ENCODE data around the gene CHCHD1. TPM values are rescaled to one million over a fixed set of nuclear protein-coding genes. Genes with fewer than 3 reads are reported as not detected.

CHCHD1 gene
- total and polyA plus RNA-seq, 2 experiments from 2014 or later: 45.3 to 95.2 TPM

- Histone ChIP-seq H3K4me2 (no peak overlapping the region), H3K4me1 (ENCODE audit: insufficient read depth) (no peaks in the 10 kb centered on the region), H3K27me3 (no peaks in the 10 kb centered on the region), H3K79me2 (no peaks in the 10 kb centered on the region), H3K36me3 (replicated peaks; ENCODE audit: insufficient read depth, low read depth) (no peaks in the 10 kb centered on the region), H4K20me1 (ENCODE audit: insufficient read depth, poor library complexity, severe bottlenecking) (no peaks in the 10 kb centered on the region), H3K27ac (no peak overlapping the region), H2AFZ (no peak overlapping the region), H3K4me3 (no peak overlapping the region), H3K9me2 (replicated peaks; ENCODE audit: insufficient read depth) (no peaks in the 10 kb centered on the region), H3K9me3 (ENCODE audit: low read depth) (no peaks in the 10 kb centered on the region)
- 90% methylated on average over 20 of the region's 20 CpGs for WGBS (ENCODE audit: low lambda C conversion rate, missing lambda C conversion rate)
- no peak for DNase-seq (ENCODE audit: low spot score)
- TF ChIP-seq EZH2phosphoT487 (IDR thresholded peaks at IDR 0.05; ENCODE audit: low read depth, severe bottlenecking, unreplicated experiment): no peak
- TF ChIP-seq CTCF (IDR thresholded peaks at IDR 0.05; ENCODE audit: poor library complexity): no peak
- TF ChIP-seq EZH2 (IDR thresholded peaks at IDR 0.05; ENCODE audit: borderline replicate concordance): no peak
Observed at GRCh38 chr10:73819513-73820093, 37.8 kb downstream of the CHCHD1 start.

GRCh38 chr10:73823391-73823790, 41.5 kb downstream of the CHCHD1 start:
- Histone ChIP-seq H3K27ac (no peak overlapping the region), H2AFZ (no peak overlapping the region), H3K9me3 (ENCODE audit: low read depth) (no peaks in the 10 kb centered on the region), H3K9me2 (replicated peaks; ENCODE audit: insufficient read depth) (no peaks in the 10 kb centered on the region), H3K79me2 (no peaks in the 10 kb centered on the region), H3K36me3 (replicated peaks; ENCODE audit: insufficient read depth, low read depth) (no peaks in the 10 kb centered on the region), H4K20me1 (ENCODE audit: insufficient read depth, poor library complexity, severe bottlenecking) (no peaks in the 10 kb centered on the region), H3K4me2 (no peak overlapping the region), H3K4me1 (ENCODE audit: insufficient read depth) (no peaks in the 10 kb centered on the region), H3K4me3 (no peak overlapping the region), H3K27me3 (no peaks in the 10 kb centered on the region)
- no peak for TF ChIP-seq CTCF (IDR thresholded peaks at IDR 0.05; ENCODE audit: poor library complexity)
- no peak for TF ChIP-seq EZH2phosphoT487 (IDR thresholded peaks at IDR 0.05; ENCODE audit: low read depth, severe bottlenecking, unreplicated experiment)
- no peak for TF ChIP-seq EZH2 (IDR thresholded peaks at IDR 0.05; ENCODE audit: borderline replicate concordance)
- no peak for DNase-seq (ENCODE audit: low spot score)
- 51% methylated on average over 7 of the region's 7 CpGs for WGBS (ENCODE audit: low lambda C conversion rate, missing lambda C conversion rate)

GRCh38 chr10:73824146-73824725, 42.4 kb downstream of the CHCHD1 start:
- no peaks in the 10 kb centered on the region for H3K27me3 ChIP-seq
- H3K9me3 ChIP-seq (ENCODE audit: low read depth): no peaks in the 10 kb centered on the region
- H3K4me1 ChIP-seq (ENCODE audit: insufficient read depth): no peaks in the 10 kb centered on the region
- no peak overlapping the region for H3K4me3 ChIP-seq
- no peak overlapping the region for H3K4me2 ChIP-seq
- DNase-seq (ENCODE audit: low spot score): no peak
- TF ChIP-seq CTCF (IDR thresholded peaks at IDR 0.05; ENCODE audit: poor library complexity) (no peak), EZH2phosphoT487 (IDR thresholded peaks at IDR 0.05; ENCODE audit: low read depth, severe bottlenecking, unreplicated experiment) (no peak), EZH2 (IDR thresholded peaks at IDR 0.05; ENCODE audit: borderline replicate concordance) (no peak)
- no peak overlapping the region for H2AFZ ChIP-seq
- H3K9me2 ChIP-seq (replicated peaks; ENCODE audit: insufficient read depth): no peaks in the 10 kb centered on the region
- H3K79me2 ChIP-seq: no peaks in the 10 kb centered on the region
- no peaks in the 10 kb centered on the region for H4K20me1 ChIP-seq (ENCODE audit: insufficient read depth, poor library complexity, severe bottlenecking)
- no peak overlapping the region for H3K27ac ChIP-seq
- 95% methylated on average over 14 of the region's 14 CpGs for WGBS (ENCODE audit: low lambda C conversion rate, missing lambda C conversion rate)
- no peaks in the 10 kb centered on the region for H3K36me3 ChIP-seq (replicated peaks; ENCODE audit: insufficient read depth, low read depth)
